Large intestine (tissue), 3 donors: Measurements from ENCODE around the gene CES3. TPM values are rescaled to one million over a fixed set of nuclear protein-coding genes. Genes with fewer than 3 reads are reported as not detected.
A peak's percentile ranks its signal among the peaks of the same experiment; 100 is the strongest.
"Not testable (repeated sequence)": the region's sequence is repeated elsewhere in the genome, so short reads cannot be mapped to it uniquely, and the experiment has no call there.

ENCODE experiments used
- DNase-seq, 2 donors: peaks; one replicate each; pipeline versions ENCODE4 v3.0.0 to v3.0.0-alpha.2; 2013
- H3K27ac ChIP-seq: one replicate; pipeline ENCODE4 v1.5.1; 2013; ENCODE audit warnings: low read length
- H3K27me3 ChIP-seq: 2 replicates; pipeline ENCODE4 v1.6.1; 2013; ENCODE audit warnings: low read length; ENCODE audit not compliant: control insufficient read depth, insufficient read depth
- H3K36me3 ChIP-seq: 2 replicates; pipeline ENCODE4 v1.6.1; 2013; ENCODE audit warnings: low read length; ENCODE audit not compliant: control insufficient read depth, insufficient read depth
- H3K4me1 ChIP-seq: one replicate; pipeline ENCODE4 v1.6.1; 2013; ENCODE audit warnings: low read length; ENCODE audit not compliant: control insufficient read depth, insufficient read depth
- H3K4me3 ChIP-seq: one replicate; pipeline ENCODE4 v1.5.1; 2013; ENCODE audit warnings: low read length
- H3K9me3 ChIP-seq: one replicate; pipeline ENCODE4 v1.6.1; 2013; ENCODE audit warnings: mild to moderate bottlenecking, low read depth, low read length, moderate library complexity; ENCODE audit not compliant: control insufficient read depth
- WGBS: methylation state at CpG from one replicate; pipeline ENCODE4 v1.1.5; 2013; ENCODE audit warnings: low lambda C conversion rate; ENCODE audit not compliant: insufficient coverage; 5-methylcytosine and 5-hydroxymethylcytosine counted together
- polyA plus RNA-seq: library from polyadenylated mRNA; unstranded; fragments of 120-200 nt; gene quantifications from one replicate; pipeline ENCODE4 v1.2.1, GENCODE V29; 2013

The CES3 gene
- polyA plus RNA-seq, 1 donor = 16.0 TPM

- no peak for DNase-seq
- 100% methylated on average over 1 of the region's 10 CpGs for WGBS
- Histone ChIP-seq H3K4me1 (no peaks in the 10 kb centered on the region), H3K36me3 (peaks cover 6% of the 10 kb centered on the region), H3K9me3 (no peaks in the 10 kb centered on the region), H3K27me3 (no peaks in the 10 kb centered on the region), H3K27ac (no peak overlapping the region), H3K4me3 (no peak overlapping the region)
Observed at GRCh38 chr16:66970775-66971720, 10.0 kb downstream of the CES3 start.

GRCh38 chr16:66972983-66973382 is 11.9 kb downstream of the CES3 start:
- 60% methylated on average over 1 of the region's 9 CpGs for WGBS
- DNase-seq = no peak
- H3K4me1 ChIP-seq = peaks cover 2% of the 10 kb centered on the region
- H3K4me3 ChIP-seq = no peak overlapping the region
- no peaks in the 10 kb centered on the region for H3K27me3 ChIP-seq
- H3K9me3 ChIP-seq = no peaks in the 10 kb centered on the region
- no peak overlapping the region for H3K27ac ChIP-seq
- H3K36me3 ChIP-seq = peaks cover 6% of the 10 kb centered on the region

DNA sequence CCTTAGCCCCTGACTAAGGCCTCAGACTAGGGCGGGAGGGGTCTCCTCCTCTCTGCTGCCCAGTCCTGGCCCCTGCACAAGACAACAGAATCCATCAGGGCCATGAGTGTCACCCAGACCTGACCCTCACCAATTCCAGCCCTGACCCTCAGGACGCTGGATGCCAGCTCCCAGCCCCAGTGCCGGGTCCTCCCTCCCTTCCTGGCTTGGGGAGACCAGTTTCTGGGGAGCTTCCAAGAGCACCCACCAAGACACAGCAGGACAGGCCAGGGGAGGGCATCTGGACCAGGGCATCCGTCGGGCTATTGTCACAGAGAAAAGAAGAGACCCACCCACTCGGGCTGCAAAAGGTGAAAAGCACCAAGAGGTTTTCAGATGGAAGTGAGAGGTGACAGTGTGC is 12.7 kb downstream of the CES3 start:
- Histone ChIP-seq H3K9me3 (no peaks in the 10 kb centered on the region), H3K36me3 (peaks cover 6% of the 10 kb centered on the region), H3K27ac (no peak overlapping the region), H3K4me1 (peaks cover 2% of the 10 kb centered on the region), H3K4me3 (no peak overlapping the region), H3K27me3 (no peaks in the 10 kb centered on the region)
- no peak for DNase-seq
- WGBS = no CpG with 5 or more reads among the region's 6 CpGs

- WGBS = no CpG with 5 or more reads among the region's 32 CpGs
- H3K4me1 ChIP-seq = not testable (repeated sequence)
Observed at GRCh38 chr16:66974156-66974931, 13.3 kb downstream of the CES3 start.

DNA sequence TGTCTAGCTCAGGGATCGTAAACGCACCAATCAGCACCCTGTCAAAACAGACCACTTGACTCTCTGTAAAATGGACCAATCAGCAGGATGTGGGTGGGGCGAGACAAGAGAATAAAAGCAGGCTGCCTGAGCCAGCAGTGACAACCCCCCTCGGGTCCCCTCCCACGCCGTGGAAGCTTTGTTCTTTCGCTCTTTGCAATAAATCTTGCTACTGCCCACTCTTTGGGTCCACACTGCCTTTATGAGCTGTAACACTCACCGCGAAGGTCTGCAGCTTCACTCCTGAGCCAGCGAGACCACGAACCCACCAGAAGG is 13.8 kb downstream of the CES3 start:
- not testable (repeated sequence) for H3K9me3 ChIP-seq, H3K4me3 ChIP-seq, H3K36me3 ChIP-seq, DNase-seq, H3K27ac ChIP-seq, H3K4me1 ChIP-seq, H3K27me3 ChIP-seq
- no CpG with 5 or more reads among the region's 11 CpGs for WGBS

More at GRCh38 chr16:66974156-66974931, 13.3 kb downstream of the CES3 start:
- not testable (repeated sequence) for H3K36me3 ChIP-seq, DNase-seq, H3K4me3 ChIP-seq, H3K27me3 ChIP-seq, H3K9me3 ChIP-seq, H3K27ac ChIP-seq

GRCh38 chr16:66975302-66975893 is 14.3 kb downstream of the CES3 start:
- no peak for DNase-seq
- peaks cover 2% of the 10 kb centered on the region for H3K4me1 ChIP-seq
- H3K36me3 ChIP-seq = peaks cover 6% of the 10 kb centered on the region
- H3K27ac ChIP-seq = no peak overlapping the region
- H3K27me3 ChIP-seq = no peaks in the 10 kb centered on the region
- WGBS = 83% methylated on average over 1 of the region's 14 CpGs
- no peak overlapping the region for H3K4me3 ChIP-seq
- no peaks in the 10 kb centered on the region for H3K9me3 ChIP-seq

DNA sequence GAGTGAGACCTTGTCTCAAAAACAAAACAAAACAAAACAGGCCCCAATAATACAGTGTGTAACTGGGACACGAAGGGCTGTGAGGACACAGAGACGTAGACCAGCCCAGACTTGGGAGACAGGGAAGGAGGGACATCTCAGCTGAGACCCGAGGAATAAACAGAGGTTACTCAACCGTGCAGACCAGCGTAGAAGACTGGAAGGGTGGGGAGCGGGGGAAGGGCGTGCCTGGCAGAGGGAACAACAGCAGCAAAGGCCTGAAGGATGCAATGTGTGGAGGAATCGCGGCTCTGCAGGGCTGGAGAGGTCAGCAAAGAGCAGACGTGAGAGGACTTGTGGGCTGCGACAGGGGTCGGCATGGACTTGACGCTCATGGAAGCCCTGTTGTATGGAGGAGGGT is 15.7 kb downstream of the CES3 start:
- H3K4me1 ChIP-seq = peaks cover 2% of the 10 kb centered on the region
- peaks cover 6% of the 10 kb centered on the region for H3K36me3 ChIP-seq
- no CpG with 5 or more reads among the region's 13 CpGs for WGBS
- H3K9me3 ChIP-seq = no peaks in the 10 kb centered on the region
- no peak for DNase-seq
- H3K4me3 ChIP-seq = no peak overlapping the region
- H3K27ac ChIP-seq = no peak overlapping the region
- H3K27me3 ChIP-seq = no peaks in the 10 kb centered on the region

DNA sequence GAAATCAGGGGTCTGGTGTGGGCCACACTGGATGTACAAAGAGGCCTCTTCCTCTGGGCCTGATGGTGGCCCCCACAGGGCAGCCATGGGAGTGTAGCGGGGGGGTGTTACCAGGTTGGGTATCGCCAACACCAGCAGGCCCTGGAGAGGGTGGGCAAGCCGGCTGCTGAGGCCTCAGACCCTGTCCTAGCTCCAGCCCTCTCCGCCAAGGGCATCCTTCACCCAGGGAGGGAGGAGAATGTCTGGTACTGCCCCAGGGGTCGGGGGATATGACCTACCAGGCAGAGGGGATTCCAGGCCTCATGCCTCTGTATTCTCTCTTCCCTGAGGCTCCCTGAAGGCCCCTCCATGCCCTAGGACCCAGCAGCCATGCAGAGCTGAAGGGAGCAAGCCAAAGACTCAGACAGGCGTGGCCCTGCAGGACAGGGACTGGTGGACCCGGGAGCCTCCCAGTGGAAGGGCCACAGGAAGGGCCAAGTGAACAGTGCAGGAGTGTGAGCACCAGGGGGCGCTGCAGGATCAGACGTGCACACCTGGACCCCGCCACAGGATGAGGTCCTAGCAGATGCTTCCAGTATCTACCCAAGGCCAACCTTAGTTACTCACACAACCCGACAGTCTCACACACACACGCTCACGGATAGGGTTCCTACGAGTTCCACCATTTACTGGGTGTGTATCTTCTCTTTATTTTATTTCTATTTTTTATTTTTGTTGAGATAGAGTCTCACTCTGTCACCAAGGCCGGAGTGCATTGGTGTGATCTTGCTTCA is 16.5 kb downstream of the CES3 start:
- WGBS = no CpG with 5 or more reads among the region's 15 CpGs
- Histone ChIP-seq H3K36me3 (peaks cover 3% of the 10 kb centered on the region), H3K4me3 (no peak overlapping the region), H3K4me1 (peaks cover 2% of the 10 kb centered on the region), H3K27me3 (no peaks in the 10 kb centered on the region), H3K27ac (no peak overlapping the region), H3K9me3 (no peaks in the 10 kb centered on the region)
- peak; percentile 75 to 82 for DNase-seq

DNA sequence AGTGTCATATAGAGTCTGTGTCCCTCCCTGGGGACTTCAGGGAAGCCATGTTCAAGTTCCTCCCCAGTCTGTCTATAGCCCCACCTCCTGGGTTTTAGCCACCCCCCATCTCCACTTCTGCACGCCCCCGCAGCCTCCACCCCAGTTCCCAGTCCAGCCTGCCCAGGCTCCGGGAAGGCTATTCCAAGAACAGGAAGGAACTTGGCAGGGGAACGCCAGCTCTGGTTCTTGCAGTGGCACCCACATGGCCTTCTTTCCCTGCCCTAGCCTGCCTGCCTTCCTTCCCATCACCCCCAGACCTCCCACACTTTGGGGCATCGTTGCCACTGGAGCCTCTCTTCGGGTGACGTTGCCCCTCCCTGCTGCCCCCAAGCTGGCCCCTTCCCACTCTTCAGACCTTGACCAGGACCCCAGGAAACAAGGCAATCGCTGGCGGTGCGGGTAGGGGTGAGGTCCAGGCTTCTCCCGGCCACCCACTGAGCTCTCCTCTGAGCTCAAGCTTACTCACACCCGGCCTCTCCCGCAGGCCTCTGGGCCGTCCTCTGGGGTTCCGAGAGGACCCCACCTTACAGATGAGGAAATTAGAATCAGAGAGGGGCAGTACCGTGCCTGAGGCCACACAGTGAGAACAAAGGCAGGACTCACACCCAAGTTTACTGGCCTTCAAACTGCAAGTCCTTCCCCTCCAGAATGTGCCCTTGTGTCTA is 18.1 kb downstream of the CES3 start:
- no CpG with 5 or more reads among the region's 16 CpGs for WGBS
- no peaks in the 10 kb centered on the region for H3K9me3 ChIP-seq
- no peak for DNase-seq
- H3K36me3 ChIP-seq = no peaks in the 10 kb centered on the region
- no peaks in the 10 kb centered on the region for H3K27me3 ChIP-seq
- no peak overlapping the region for H3K27ac ChIP-seq
- no peak overlapping the region for H3K4me3 ChIP-seq
- peaks cover 2% of the 10 kb centered on the region for H3K4me1 ChIP-seq
